Muscle layer of colon (tissue), 2 donors: Measurements from ENCODE around the gene CALHM6.

Experiments
- H3K27ac ChIP-seq: one replicate; pipeline ENCODE4 v1.7.0; 2013; ENCODE audit warnings: low read depth, mild to moderate bottlenecking, low read length, moderate library complexity
- H3K27me3 ChIP-seq, 2 donors: one replicate each; pipeline ENCODE4 v1.7.0; 2013; ENCODE audit warnings: low read length in 2 of 2, mild to moderate bottlenecking in 2 of 2; ENCODE audit not compliant: insufficient read depth in 2 of 2, control insufficient read depth in 1 of 2
- H3K36me3 ChIP-seq: one replicate; pipeline ENCODE4 v1.7.0; 2013; ENCODE audit warnings: mild to moderate bottlenecking, low read length; ENCODE audit not compliant: insufficient read depth
- H3K4me1 ChIP-seq: one replicate; pipeline ENCODE4 v1.7.0; 2013; ENCODE audit warnings: mild to moderate bottlenecking, low read length; ENCODE audit not compliant: insufficient read depth
- H3K4me3 ChIP-seq, 2 donors: one replicate each; pipeline ENCODE4 v1.7.0; 2013; ENCODE audit warnings: low read length in 2 of 2, low read depth in 1 of 2, mild to moderate bottlenecking in 1 of 2, moderate library complexity in 1 of 2
- H3K9ac ChIP-seq: one replicate; pipeline ENCODE4 v1.7.0; 2013; ENCODE audit warnings: low read length
- H3K9me3 ChIP-seq: one replicate; pipeline ENCODE4 v1.7.0; 2013; ENCODE audit warnings: mild to moderate bottlenecking, low read length
- donor health status: abdominal sarcoma.
- donor health status: Adenocarcinoma of cecum.

The CALHM6 gene

GRCh38 chr6:116446399-116446798, 14.8 kb upstream of the CALHM6 start:
- no peak overlapping the region for H3K9ac ChIP-seq
- no peaks in the 10 kb centered on the region for H3K9me3 ChIP-seq
- H3K36me3 ChIP-seq = no peaks in the 10 kb centered on the region
- no peak overlapping the region for H3K27ac ChIP-seq
- no peaks in the 10 kb centered on the region for H3K27me3 ChIP-seq
- no peaks in the 10 kb centered on the region for H3K4me1 ChIP-seq
- H3K4me3 ChIP-seq = no peak overlapping the region

GRCh38 chr6:116447052-116447451, 14.1 kb upstream of the CALHM6 start:
- H3K27me3 ChIP-seq = no peaks in the 10 kb centered on the region
- no peaks in the 10 kb centered on the region for H3K9me3 ChIP-seq
- no peak overlapping the region for H3K27ac ChIP-seq
- no peak overlapping the region for H3K9ac ChIP-seq
- no peaks in the 10 kb centered on the region for H3K36me3 ChIP-seq
- H3K4me1 ChIP-seq = no peaks in the 10 kb centered on the region
- H3K4me3 ChIP-seq = no peak overlapping the region

GRCh38 chr6:116447496-116448011, 13.6 kb upstream of the CALHM6 start:
- no peaks in the 10 kb centered on the region for H3K36me3 ChIP-seq
- H3K4me3 ChIP-seq = no peak overlapping the region
- H3K9ac ChIP-seq = no peak overlapping the region
- H3K4me1 ChIP-seq = no peaks in the 10 kb centered on the region
- no peaks in the 10 kb centered on the region for H3K27me3 ChIP-seq
- no peaks in the 10 kb centered on the region for H3K9me3 ChIP-seq
- no peak overlapping the region for H3K27ac ChIP-seq

- Histone ChIP-seq H3K36me3 (no peaks in the 10 kb centered on the region), H3K27ac (no peak overlapping the region), H3K4me3 (no peak overlapping the region), H3K9me3 (no peaks in the 10 kb centered on the region), H3K9ac (no peak overlapping the region), H3K4me1 (no peaks in the 10 kb centered on the region), H3K27me3 (no peaks in the 10 kb centered on the region)
Measured at GRCh38 chr6:116449565-116449964, 11.6 kb upstream of the CALHM6 start.

- no peaks in the 10 kb centered on the region for H3K4me1 ChIP-seq
Measured at GRCh38 chr6:116450185-116450710, 10.9 kb upstream of the CALHM6 start.

GRCh38 chr6:116450769-116451740, 10.1 kb upstream of the CALHM6 start:
- Histone ChIP-seq H3K27ac (no peak overlapping the region), H3K4me1 (no peaks in the 10 kb centered on the region), H3K36me3 (no peaks in the 10 kb centered on the region)

More at GRCh38 chr6:116450185-116450710, 10.9 kb upstream of the CALHM6 start:
- no peaks in the 10 kb centered on the region for H3K36me3 ChIP-seq
- H3K9me3 ChIP-seq = no peaks in the 10 kb centered on the region
- no peak overlapping the region for H3K9ac ChIP-seq
- H3K27ac ChIP-seq = no peak overlapping the region
- H3K27me3 ChIP-seq = no peaks in the 10 kb centered on the region
- no peak overlapping the region for H3K4me3 ChIP-seq

GRCh38 chr6:116451916-116452315, 9.3 kb upstream of the CALHM6 start:
- H3K9me3 ChIP-seq = no peaks in the 10 kb centered on the region

More at GRCh38 chr6:116450769-116451740, 10.1 kb upstream of the CALHM6 start:
- H3K27me3 ChIP-seq = no peaks in the 10 kb centered on the region
- no peak overlapping the region for H3K4me3 ChIP-seq
- H3K9me3 ChIP-seq = no peaks in the 10 kb centered on the region
- H3K9ac ChIP-seq = no peak overlapping the region

GRCh38 chr6:116452531-116452930, 8.6 kb upstream of the CALHM6 start:
- H3K36me3 ChIP-seq = no peaks in the 10 kb centered on the region
- no peaks in the 10 kb centered on the region for H3K27me3 ChIP-seq
- H3K4me3 ChIP-seq = no peak overlapping the region
- H3K9me3 ChIP-seq = no peaks in the 10 kb centered on the region
- no peak overlapping the region for H3K9ac ChIP-seq
- H3K27ac ChIP-seq = no peak overlapping the region
- H3K4me1 ChIP-seq = no peaks in the 10 kb centered on the region

More at GRCh38 chr6:116451916-116452315, 9.3 kb upstream of the CALHM6 start:
- Histone ChIP-seq H3K9ac (no peak overlapping the region), H3K4me3 (no peak overlapping the region), H3K27ac (no peak overlapping the region), H3K27me3 (no peaks in the 10 kb centered on the region), H3K36me3 (no peaks in the 10 kb centered on the region), H3K4me1 (no peaks in the 10 kb centered on the region)

- no peaks in the 10 kb centered on the region for H3K4me1 ChIP-seq
- no peaks in the 10 kb centered on the region for H3K27me3 ChIP-seq
- H3K9me3 ChIP-seq = no peaks in the 10 kb centered on the region
- no peak overlapping the region for H3K9ac ChIP-seq
- no peak overlapping the region for H3K4me3 ChIP-seq
- no peaks in the 10 kb centered on the region for H3K36me3 ChIP-seq
- H3K27ac ChIP-seq = no peak overlapping the region
Measured at GRCh38 chr6:116456106-116456505, 5.1 kb upstream of the CALHM6 start.

GRCh38 chr6:116456927-116457326, 4.2 kb upstream of the CALHM6 start:
- no peak overlapping the region for H3K9ac ChIP-seq
- no peaks in the 10 kb centered on the region for H3K9me3 ChIP-seq
- H3K27ac ChIP-seq = no peak overlapping the region
- H3K4me1 ChIP-seq = no peaks in the 10 kb centered on the region
- peaks cover 0 to 2% of the 10 kb centered on the region in 2 donors for H3K27me3 ChIP-seq
- H3K4me3 ChIP-seq = no peak overlapping the region
- H3K36me3 ChIP-seq = no peaks in the 10 kb centered on the region

- Histone ChIP-seq H3K9ac (no peak overlapping the region), H3K27me3 (peaks cover 0 to 12% of the 10 kb centered on the region in 2 donors), H3K27ac (no peak overlapping the region), H3K4me3 (no peak overlapping the region), H3K36me3 (no peaks in the 10 kb centered on the region), H3K9me3 (no peaks in the 10 kb centered on the region), H3K4me1 (no peaks in the 10 kb centered on the region)
Measured at GRCh38 chr6:116458264-116458663, 2.9 kb upstream of the CALHM6 start.
